Fibroblast of lung (primary cell): ENCODE results near the gene PALLD.

Source experiments
- EZH2 ChIP-seq: IDR thresholded peaks from 2 replicates; pipeline ENCODE4 v1.5.1; 2012; ENCODE audit warnings: low read length, control low read depth, mild to moderate bottlenecking; ENCODE audit errors: missing control alignments
- TF ChIP-seq, protein P1 (sequence below), 2 donors: IDR thresholded peaks in 1 of 2; conservative IDR thresholded peaks in 1 of 2; 1 replicate in 1 of 2; 2 replicates in 1 of 2; pipeline ENCODE4 v1.5.1; 2011 to 2012; ENCODE audit warnings: low read length in 2 of 2, control low read depth in 1 of 2, inconsistent platforms in 1 of 2, low read depth in 1 of 2, mild to moderate bottlenecking in 1 of 2

DNA sequence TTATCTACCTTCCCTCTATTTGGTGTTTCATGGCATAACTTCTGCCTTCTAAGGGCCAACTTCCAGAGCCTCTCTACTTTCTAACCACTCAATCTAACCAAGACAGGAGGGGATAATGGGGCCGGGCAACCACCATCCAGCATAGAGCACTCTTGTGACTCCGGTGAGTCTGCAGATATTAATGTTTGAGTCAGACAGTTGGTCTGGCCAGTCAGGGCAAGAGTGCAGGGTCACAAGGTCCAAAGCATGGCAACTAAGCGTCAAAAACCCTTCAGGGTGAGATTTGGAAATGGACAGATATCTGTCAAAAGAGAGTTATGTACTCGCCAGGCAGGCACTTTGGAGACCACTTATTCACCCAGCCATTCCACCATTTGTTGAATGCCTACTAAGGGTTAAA is 105.0 kb downstream of the PALLD start:
- TF ChIP-seq, protein P1, sequence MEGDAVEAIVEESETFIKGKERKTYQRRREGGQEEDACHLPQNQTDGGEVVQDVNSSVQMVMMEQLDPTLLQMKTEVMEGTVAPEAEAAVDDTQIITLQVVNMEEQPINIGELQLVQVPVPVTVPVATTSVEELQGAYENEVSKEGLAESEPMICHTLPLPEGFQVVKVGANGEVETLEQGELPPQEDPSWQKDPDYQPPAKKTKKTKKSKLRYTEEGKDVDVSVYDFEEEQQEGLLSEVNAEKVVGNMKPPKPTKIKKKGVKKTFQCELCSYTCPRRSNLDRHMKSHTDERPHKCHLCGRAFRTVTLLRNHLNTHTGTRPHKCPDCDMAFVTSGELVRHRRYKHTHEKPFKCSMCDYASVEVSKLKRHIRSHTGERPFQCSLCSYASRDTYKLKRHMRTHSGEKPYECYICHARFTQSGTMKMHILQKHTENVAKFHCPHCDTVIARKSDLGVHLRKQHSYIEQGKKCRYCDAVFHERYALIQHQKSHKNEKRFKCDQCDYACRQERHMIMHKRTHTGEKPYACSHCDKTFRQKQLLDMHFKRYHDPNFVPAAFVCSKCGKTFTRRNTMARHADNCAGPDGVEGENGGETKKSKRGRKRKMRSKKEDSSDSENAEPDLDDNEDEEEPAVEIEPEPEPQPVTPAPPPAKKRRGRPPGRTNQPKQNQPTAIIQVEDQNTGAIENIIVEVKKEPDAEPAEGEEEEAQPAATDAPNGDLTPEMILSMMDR (conservative IDR thresholded peaks at IDR 0.05 in 1 of 2, IDR thresholded peaks at IDR 0.05 in 1 of 2; ENCODE audit: low read depth in 1 of 2, low read length in 2 of 2) = no peak
- no peak for TF ChIP-seq EZH2
